AG09309 (cell line): ENCODE data around the gene DOHH.
"Not testable (repeated sequence)": the region's sequence is repeated elsewhere in the genome, so short reads cannot be mapped to it uniquely, and the experiment has no call there.

ENCODE experiments used
- DNase-seq: peaks from one replicate; pipeline ENCODE4 v3.0.0-alpha.2; 2010; ENCODE audit warnings: low read depth
- H3K4me3 ChIP-seq: 2 replicates; pipeline ENCODE4 v1.5.1; 2011; ENCODE audit warnings: mild to moderate bottlenecking, low read depth, low read length, moderate library complexity; ENCODE audit not compliant: control insufficient read depth
- CTCF ChIP-seq: IDR thresholded peaks from 2 replicates; pipeline ENCODE4 v1.5.1; 2011; ENCODE audit warnings: mild to moderate bottlenecking, low read depth, low read length, inconsistent platforms; ENCODE audit not compliant: insufficient read depth, control insufficient read depth; ENCODE audit errors: missing control alignments

Gene DOHH

GRCh38 chr19:3457528-3458228, 42.8 kb downstream of the DOHH start:
- DNase-seq: no peak
- TF ChIP-seq CTCF: no peak
- no peak overlapping the region for H3K4me3 ChIP-seq

GRCh38 chr19:3456925-3457527, 43.4 kb downstream of the DOHH start:
- no peak overlapping the region for H3K4me3 ChIP-seq
- DNase-seq: no peak
- TF ChIP-seq CTCF: no peak

- H3K4me3 ChIP-seq: no peak overlapping the region
- DNase-seq: no peak
- TF ChIP-seq CTCF: no peak
Observed at GRCh38 chr19:3455960-3456601, 44.4 kb downstream of the DOHH start.

- no peak for TF ChIP-seq CTCF
- DNase-seq: no peak
- no peak overlapping the region for H3K4me3 ChIP-seq
Observed at GRCh38 chr19:3455393-3455955, 45.0 kb downstream of the DOHH start.

- DNase-seq: no peak
- no peak overlapping the region for H3K4me3 ChIP-seq
- TF ChIP-seq CTCF: no peak
Observed at GRCh38 chr19:3454656-3455392, 45.6 kb downstream of the DOHH start.

GRCh38 chr19:3453840-3454239, 46.6 kb downstream of the DOHH start:
- no peak for TF ChIP-seq CTCF
- DNase-seq: no peak
- H3K4me3 ChIP-seq: no peak overlapping the region

GRCh38 chr19:3452942-3453214, 47.6 kb downstream of the DOHH start:
- H3K4me3 ChIP-seq, DNase-seq: not testable (repeated sequence)
